ENCODE results near the gene PRKCI. TPM values are rescaled to one million over a fixed set of nuclear protein-coding genes. Genes with fewer than 3 reads are reported as not detected.
A peak's percentile ranks its signal among the peaks of the same experiment; 100 is the strongest.

Gene PRKCI
- total and polyA plus RNA-seq, 9 of the 15 experiments (the other 6 are each of a cell fraction or from before 2014, with no cell fraction given): 10.5 to 43.2 (median 31.4) TPM

DNA sequence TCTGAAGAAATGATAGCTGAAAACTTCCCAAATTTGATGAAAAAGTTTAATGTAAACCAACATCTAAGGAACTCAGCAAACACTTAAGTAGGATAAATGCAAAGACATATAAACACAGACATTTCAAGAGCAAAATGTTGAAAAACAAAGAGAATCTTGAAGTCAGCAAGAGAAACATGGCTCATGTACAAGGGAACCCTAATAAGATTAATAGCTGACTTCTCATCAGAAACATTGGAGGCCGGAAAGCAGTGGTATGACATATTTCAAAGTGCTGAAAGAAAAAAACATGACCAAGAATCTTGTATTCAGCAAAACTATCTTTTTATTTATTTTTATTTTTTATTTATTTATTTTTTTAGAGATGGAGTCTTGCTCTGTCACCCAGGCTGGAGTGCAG is 10.6 kb upstream of the PRKCI start:
- H3K27ac ChIP-seq (ENCODE audit: extremely low read depth, low read depth, low read length): no peak overlapping the region
- peaks cover 3% of the 10 kb centered on the region; the same call in 1 of the 2 replicates for H3K9me3 ChIP-seq (replicated peaks; ENCODE audit: control insufficient read depth, insufficient read depth, low read depth, low read length)
- no peak for DNase-seq (ENCODE audit: extremely low read depth in 1 of 4, low spot score in 3 of 4)
- CTCF ChIA-PET (ENCODE audit: low intra/inter-chr PET ratio): no interaction called here
- no peaks in the 10 kb centered on the region for H3K9me1 ChIP-seq (ENCODE audit: control insufficient read depth, insufficient read depth, low read length)
- H3K4me1 ChIP-seq (replicated peaks in 1 of 2; ENCODE audit: control insufficient read depth in 2 of 2, insufficient read depth in 2 of 2, low read length in 2 of 2): no peaks in the 10 kb centered on the region; a peak in 1 of 5 replicates
- no peak for FAIRE-seq
- no peak overlapping the region for H3K9ac ChIP-seq (ENCODE audit: insufficient read depth in 1 of 2, low read depth in 2 of 2, low read length in 2 of 2)
- no peaks in the 10 kb centered on the region for H3K27me3 ChIP-seq (ENCODE audit: control insufficient read depth in 2 of 2, insufficient read depth in 2 of 2, low read length in 2 of 2)
- H3K79me2 ChIP-seq (ENCODE audit: control insufficient read depth, insufficient read depth, low read length): no peaks in the 10 kb centered on the region
- no peaks in the 10 kb centered on the region for H4K20me1 ChIP-seq (replicated peaks; ENCODE audit: control insufficient read depth, insufficient read depth, low read length)
- intact Hi-C loops (cut with micrococcal nuclease) (no loop called here), in situ Hi-C loops (cut with MboI) (no loop called here)
- 56% methylated on average over 1 of the region's 1 CpG for WGBS (ENCODE audit: insufficient coverage, low coverage, missing lambda C conversion rate)
- no peak overlapping the region for H3K4me2 ChIP-seq (ENCODE audit: insufficient read depth, low read length)
- no peak overlapping the region for H3K4me3 ChIP-seq
- no peak overlapping the region for H2AFZ ChIP-seq (ENCODE audit: low read depth, low read length)
- BruUV-seq (replicated peaks): no TSS peak
- ATAC-seq: no peak
- H3K36me3 ChIP-seq (ENCODE audit: control insufficient read depth, insufficient read depth, low read length): no peaks in the 10 kb centered on the region
- POLR2A ChIA-PET: no interaction called here
- TF ChIP-seq, protein P1, sequence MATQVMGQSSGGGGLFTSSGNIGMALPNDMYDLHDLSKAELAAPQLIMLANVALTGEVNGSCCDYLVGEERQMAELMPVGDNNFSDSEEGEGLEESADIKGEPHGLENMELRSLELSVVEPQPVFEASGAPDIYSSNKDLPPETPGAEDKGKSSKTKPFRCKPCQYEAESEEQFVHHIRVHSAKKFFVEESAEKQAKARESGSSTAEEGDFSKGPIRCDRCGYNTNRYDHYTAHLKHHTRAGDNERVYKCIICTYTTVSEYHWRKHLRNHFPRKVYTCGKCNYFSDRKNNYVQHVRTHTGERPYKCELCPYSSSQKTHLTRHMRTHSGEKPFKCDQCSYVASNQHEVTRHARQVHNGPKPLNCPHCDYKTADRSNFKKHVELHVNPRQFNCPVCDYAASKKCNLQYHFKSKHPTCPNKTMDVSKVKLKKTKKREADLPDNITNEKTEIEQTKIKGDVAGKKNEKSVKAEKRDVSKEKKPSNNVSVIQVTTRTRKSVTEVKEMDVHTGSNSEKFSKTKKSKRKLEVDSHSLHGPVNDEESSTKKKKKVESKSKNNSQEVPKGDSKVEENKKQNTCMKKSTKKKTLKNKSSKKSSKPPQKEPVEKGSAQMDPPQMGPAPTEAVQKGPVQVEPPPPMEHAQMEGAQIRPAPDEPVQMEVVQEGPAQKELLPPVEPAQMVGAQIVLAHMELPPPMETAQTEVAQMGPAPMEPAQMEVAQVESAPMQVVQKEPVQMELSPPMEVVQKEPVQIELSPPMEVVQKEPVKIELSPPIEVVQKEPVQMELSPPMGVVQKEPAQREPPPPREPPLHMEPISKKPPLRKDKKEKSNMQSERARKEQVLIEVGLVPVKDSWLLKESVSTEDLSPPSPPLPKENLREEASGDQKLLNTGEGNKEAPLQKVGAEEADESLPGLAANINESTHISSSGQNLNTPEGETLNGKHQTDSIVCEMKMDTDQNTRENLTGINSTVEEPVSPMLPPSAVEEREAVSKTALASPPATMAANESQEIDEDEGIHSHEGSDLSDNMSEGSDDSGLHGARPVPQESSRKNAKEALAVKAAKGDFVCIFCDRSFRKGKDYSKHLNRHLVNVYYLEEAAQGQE (IDR thresholded peaks at IDR 0.05; ENCODE audit: borderline replicate concordance): no peak
- TF ChIP-seq, protein P1 (CRISPR knock-in tag; IDR thresholded peaks at IDR 0.05; ENCODE audit: low read depth): no peak
- TF ChIP-seq ZNF696 (CRISPR knock-in tag; conservative IDR thresholded peaks at IDR 0.05) (no peak), SMARCB1 (IDR thresholded peaks at IDR 0.05; ENCODE audit: insufficient read length, low read depth) (no peak), CBX3 (IDR thresholded peaks at IDR 0.05; ENCODE audit: borderline replicate concordance in 1 of 2, low read length in 2 of 2) (peak in 1 of 2 experiments; percentile 98; a peak in 2 of 3 replicates), SRSF7 (optimal IDR thresholded peaks at IDR 0.05; ENCODE audit: low read depth, low read length) (no peak), TRIM24 (IDR thresholded peaks at IDR 0.05) (peak in 1 of 2 experiments; percentile 53; a peak in 1 of 4 replicates), TFAM (CRISPR knock-in tag; conservative IDR thresholded peaks at IDR 0.05) (no peak), BRD9 (IDR thresholded peaks at IDR 0.05; ENCODE audit: low read depth, partially characterized antibody) (no peak)
- TF ChIP-seq, protein P2, sequence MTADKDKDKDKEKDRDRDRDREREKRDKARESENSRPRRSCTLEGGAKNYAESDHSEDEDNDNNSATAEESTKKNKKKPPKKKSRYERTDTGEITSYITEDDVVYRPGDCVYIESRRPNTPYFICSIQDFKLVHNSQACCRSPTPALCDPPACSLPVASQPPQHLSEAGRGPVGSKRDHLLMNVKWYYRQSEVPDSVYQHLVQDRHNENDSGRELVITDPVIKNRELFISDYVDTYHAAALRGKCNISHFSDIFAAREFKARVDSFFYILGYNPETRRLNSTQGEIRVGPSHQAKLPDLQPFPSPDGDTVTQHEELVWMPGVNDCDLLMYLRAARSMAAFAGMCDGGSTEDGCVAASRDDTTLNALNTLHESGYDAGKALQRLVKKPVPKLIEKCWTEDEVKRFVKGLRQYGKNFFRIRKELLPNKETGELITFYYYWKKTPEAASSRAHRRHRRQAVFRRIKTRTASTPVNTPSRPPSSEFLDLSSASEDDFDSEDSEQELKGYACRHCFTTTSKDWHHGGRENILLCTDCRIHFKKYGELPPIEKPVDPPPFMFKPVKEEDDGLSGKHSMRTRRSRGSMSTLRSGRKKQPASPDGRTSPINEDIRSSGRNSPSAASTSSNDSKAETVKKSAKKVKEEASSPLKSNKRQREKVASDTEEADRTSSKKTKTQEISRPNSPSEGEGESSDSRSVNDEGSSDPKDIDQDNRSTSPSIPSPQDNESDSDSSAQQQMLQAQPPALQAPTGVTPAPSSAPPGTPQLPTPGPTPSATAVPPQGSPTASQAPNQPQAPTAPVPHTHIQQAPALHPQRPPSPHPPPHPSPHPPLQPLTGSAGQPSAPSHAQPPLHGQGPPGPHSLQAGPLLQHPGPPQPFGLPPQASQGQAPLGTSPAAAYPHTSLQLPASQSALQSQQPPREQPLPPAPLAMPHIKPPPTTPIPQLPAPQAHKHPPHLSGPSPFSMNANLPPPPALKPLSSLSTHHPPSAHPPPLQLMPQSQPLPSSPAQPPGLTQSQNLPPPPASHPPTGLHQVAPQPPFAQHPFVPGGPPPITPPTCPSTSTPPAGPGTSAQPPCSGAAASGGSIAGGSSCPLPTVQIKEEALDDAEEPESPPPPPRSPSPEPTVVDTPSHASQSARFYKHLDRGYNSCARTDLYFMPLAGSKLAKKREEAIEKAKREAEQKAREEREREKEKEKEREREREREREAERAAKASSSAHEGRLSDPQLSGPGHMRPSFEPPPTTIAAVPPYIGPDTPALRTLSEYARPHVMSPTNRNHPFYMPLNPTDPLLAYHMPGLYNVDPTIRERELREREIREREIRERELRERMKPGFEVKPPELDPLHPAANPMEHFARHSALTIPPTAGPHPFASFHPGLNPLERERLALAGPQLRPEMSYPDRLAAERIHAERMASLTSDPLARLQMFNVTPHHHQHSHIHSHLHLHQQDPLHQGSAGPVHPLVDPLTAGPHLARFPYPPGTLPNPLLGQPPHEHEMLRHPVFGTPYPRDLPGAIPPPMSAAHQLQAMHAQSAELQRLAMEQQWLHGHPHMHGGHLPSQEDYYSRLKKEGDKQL (CRISPR knock-in tag; IDR thresholded peaks at IDR 0.05; ENCODE audit: borderline replicate concordance): no peak

Data from K562 (cell line).